Suppressor macrophage (primary cell): Measurements from ENCODE around the gene TMEM141.

Experiments
- DNase-seq, 4 experiments: peaks; one replicate each; pipeline ENCODE4 v3.0.0-alpha.2; 2020 to 2022
- total RNA-seq, 17 experiments: gene quantifications; one replicate each; lab custom pipeline; 2026; ENCODE audit warnings: mixed read lengths in 6 of 17, inconsistent platforms in 3 of 17; lab: John Stamatoyannopoulos, UW

The TMEM141 gene
- total RNA-seq: 3.3 to 11.2 (median 7.0) reads per million in 17 experiments

- DNase-seq: peak; percentile 100
These were observed at the start of gene TMEM141 for GRCh38 chr9:136790640-136791515. TSS of gene TMEM141 (plus strand) at chr9:136791344. CDS start at chr9:136791371, 27 bp downstream.

- DNase-seq: peak; percentile 27 to 65 (median 47)
These were observed 49.1 kb upstream of the TMEM141 start for GRCh38 chr9:136741883-136742571.

- no peak for DNase-seq
These were observed 48.4 kb upstream of the TMEM141 start, which contains the start of gene LCN10 for GRCh38 chr9:136742591-136743391. TSS of gene LCN10 (minus strand) at chr9:136742940. CDS start at chr9:136742903, 37 bp downstream.

GRCh38 chr9:136743639-136744211 lies 47.4 kb upstream of the TMEM141 start:
- no peak for DNase-seq

- no peak for DNase-seq
These were observed 46.4 kb upstream of the TMEM141 start for GRCh38 chr9:136744773-136745172.

GRCh38 chr9:136745389-136746154 lies 45.6 kb upstream of the TMEM141 start:
- no peak for DNase-seq

- no peak for DNase-seq
These were observed 45.0 kb upstream of the TMEM141 start for GRCh38 chr9:136746155-136746490.

- DNase-seq: no peak
These were observed 44.5 kb upstream of the TMEM141 start for GRCh38 chr9:136746621-136747020.

GRCh38 chr9:136747161-136748060 lies 43.7 kb upstream of the TMEM141 start:
- DNase-seq: no peak

GRCh38 chr9:136748201-136748600 lies 42.9 kb upstream of the TMEM141 start, which contains the start of gene LCN6:
TSS of gene LCN6 (minus strand) at chr9:136748525. CDS start at chr9:136748483, 42 bp downstream.
- no peak for DNase-seq

- no peak for DNase-seq
These were observed 42.2 kb upstream of the TMEM141 start for GRCh38 chr9:136748666-136749611.

GRCh38 chr9:136750526-136750925 lies 40.6 kb upstream of the TMEM141 start:
- no peak for DNase-seq

GRCh38 chr9:136751244-136751643 lies 39.9 kb upstream of the TMEM141 start:
- DNase-seq: no peak

- DNase-seq: no peak
These were observed 39.3 kb upstream of the TMEM141 start for GRCh38 chr9:136751814-136752213.

- no peak for DNase-seq
These were observed 37.6 kb upstream of the TMEM141 start for GRCh38 chr9:136753371-136754058.

- DNase-seq: no peak
These were observed 37.0 kb upstream of the TMEM141 start for GRCh38 chr9:136754059-136754572.

GRCh38 chr9:136754626-136755301 lies 36.4 kb upstream of the TMEM141 start:
- no peak for DNase-seq
